ENCODE measurements around the gene COG5. TPM values are rescaled to one million over a fixed set of nuclear protein-coding genes. Genes with fewer than 3 reads are reported as not detected.

COG5 gene
- total and polyA plus RNA-seq, 10 of the 15 experiments (the other 5 are each of a cell fraction or from before 2014, with no cell fraction given) = 5.5 to 27.9 (median 15.6) TPM

- BruUV-seq (replicated peaks) = no TSS peak
- 100% methylated on average over 2 of the region's 2 CpGs for WGBS (ENCODE audit: insufficient coverage, insufficient replicate concordance, low lambda C conversion rate, missing lambda C conversion rate)
- SMC1A ChIA-PET (ENCODE audit: uncharacterized antibody, unreplicated experiment) = interaction anchor here (1.0 to 1.8 kb wide), 2 partner anchors 15 to 16 kb away, joined by 4 to 5 read pairs; no protein-coding TSS in a partner anchor
- ATAC-seq = no peak
- in situ Hi-C loops (cut with MboI) (no loop called here), intact Hi-C loops (cut with micrococcal nuclease; ENCODE audit: unreplicated experiment) (no loop called here)
- H3K4me1 ChIP-seq (ENCODE audit: control insufficient read depth, insufficient read depth, low read length) = no peaks in the 10 kb centered on the region
- H2AFZ ChIP-seq (ENCODE audit: control insufficient read depth, low read depth, low read length) = no peak overlapping the region
- FAIRE-seq = no peak
- POLR2A ChIA-PET = interaction anchor here (0.6 kb wide), 1 partner anchor 97 kb away, joined by 3 read pairs; no protein-coding TSS in a partner anchor
- no peak for DNase-seq (ENCODE audit: low read depth, low spot score)
- TF ChIP-seq RELA (IDR thresholded peaks at IDR 0.05; ENCODE audit: borderline replicate concordance, partially characterized antibody) = no peak
- no peak for TF ChIP-seq ZNF592 (IDR thresholded peaks at IDR 0.05)
- TF ChIP-seq BMI1 (IDR thresholded peaks at IDR 0.05; ENCODE audit: borderline replicate concordance) = no peak
- no peak for TF ChIP-seq NFIC (IDR thresholded peaks at IDR 0.05; ENCODE audit: low read depth, low read length)
- no peak for TF ChIP-seq CEBPB (IDR thresholded peaks at IDR 0.05; ENCODE audit: borderline replicate concordance in 1 of 2, low read depth in 2 of 2, low read length in 2 of 2)
- TF ChIP-seq NRF1 (conservative IDR thresholded peaks at IDR 0.05; ENCODE audit: low read depth, low read length) = no peak
- no peak for TF ChIP-seq POU2F2 (IDR thresholded peaks at IDR 0.05; ENCODE audit: borderline replicate concordance, low read depth, low read length)
- TF ChIP-seq TCF3 (IDR thresholded peaks at IDR 0.05; ENCODE audit: borderline replicate concordance, insufficient read depth, low read depth, low read length) = no peak
- TF ChIP-seq ATF7 (IDR thresholded peaks at IDR 0.05; ENCODE audit: low read depth) = no peak
- TF ChIP-seq PAX8 (IDR thresholded peaks at IDR 0.05) = no peak
- TF ChIP-seq SMAD5 (IDR thresholded peaks at IDR 0.05; ENCODE audit: low read depth) = no peak
- no peak for TF ChIP-seq RUNX3 (IDR thresholded peaks at IDR 0.05; ENCODE audit: low read length)
- no peak for TF ChIP-seq NR2C1 (IDR thresholded peaks at IDR 0.05)
- no peak for TF ChIP-seq LARP7 (IDR thresholded peaks at IDR 0.05)
- TF ChIP-seq SPI1 (IDR thresholded peaks at IDR 0.05; ENCODE audit: borderline replicate concordance, insufficient read depth, low read depth, low read length) = no peak
- H3K27ac ChIP-seq (ENCODE audit: control insufficient read depth, insufficient read depth) = no peak overlapping the region
- H3K4me3 ChIP-seq = no peak overlapping the region
- no peaks in the 10 kb centered on the region for H3K27me3 ChIP-seq (replicated peaks in 1 of 2; ENCODE audit: control insufficient read depth in 2 of 2, insufficient read depth in 2 of 2, low read length in 1 of 2)
- H3K9me3 ChIP-seq (replicated peaks; ENCODE audit: control insufficient read depth, insufficient read depth, low read length) = no peaks in the 10 kb centered on the region; the same call in 1 of the 3 replicates
- CTCF ChIA-PET = no interaction called here
- no peak overlapping the region for H3K9ac ChIP-seq (ENCODE audit: control insufficient read depth, insufficient read depth, low read length)
- no peaks in the 10 kb centered on the region; a peak in 1 of 4 replicates for H3K36me3 ChIP-seq (ENCODE audit: control insufficient read depth in 2 of 2, insufficient read depth in 2 of 2, low read length in 1 of 2)
- H3K4me2 ChIP-seq (ENCODE audit: control insufficient read depth, insufficient read depth) = no peak overlapping the region
- RAD21 ChIA-PET (ENCODE audit: unreplicated experiment) = no interaction called here
- H3K79me2 ChIP-seq (ENCODE audit: control insufficient read depth, insufficient read depth, low read length) = no peaks in the 10 kb centered on the region
- no peaks in the 10 kb centered on the region for H4K20me1 ChIP-seq (ENCODE audit: control insufficient read depth, insufficient read depth)
These were observed 319.1 kb downstream of the COG5 start for GRCh38 chr7:107244613-107245012.
